MCF 10A (cell line): ENCODE data around the gene LMNTD1. TPM values are rescaled to one million over a fixed set of nuclear protein-coding genes. Genes with fewer than 3 reads are reported as not detected.

ENCODE experiments used
- BruUV-seq: library from RNA; stranded (reverse); fragments of 400-500 nt; replicated peaks from 2 replicates; lab custom pipeline; 2021; lab: Mats Ljungman, UMichigan
- CTCF ChIA-PET: fragments of 300-600 bp; sonication (Branson Sonifier 250); formaldehyde crosslinking; extraction: SDS; loops from one replicate; lab custom pipeline; 2021; ENCODE audit warnings: antibody characterized with exemption, inconsistent platforms; lab: Yijun Ruan, JAX
- POLR2A ChIA-PET: fragments of 300-600, 350-650 bp; sonication (Branson Sonifier 250); formaldehyde crosslinking; extraction: SDS; loops from one replicate; lab custom pipeline; 2020; ENCODE audit warnings: antibody characterized with exemption, inconsistent platforms; lab: Yijun Ruan, JAX
- DNase-seq: peaks from one replicate; pipeline ENCODE4 v3.0.0-alpha.2; 2018; ENCODE audit not compliant: unreplicated experiment
- H3K27ac Mint-ChIP-seq: one replicate; pipeline ENCODE4 v1.8.0; 2022; ENCODE audit warnings: mild to moderate bottlenecking, low read depth, mixed read lengths; ENCODE audit not compliant: unreplicated experiment
- H3K27me3 Mint-ChIP-seq: one replicate; pipeline ENCODE4 v1.8.0; 2022; ENCODE audit warnings: mixed read lengths; ENCODE audit not compliant: insufficient read depth, unreplicated experiment
- H3K36me3 Mint-ChIP-seq: one replicate; pipeline ENCODE4 v1.8.0; 2022; ENCODE audit warnings: mild to moderate bottlenecking, moderate library complexity, mixed read lengths; ENCODE audit not compliant: insufficient read depth, unreplicated experiment
- H3K4me1 Mint-ChIP-seq: one replicate; pipeline ENCODE4 v1.8.0; 2022; ENCODE audit warnings: mixed read lengths; ENCODE audit not compliant: insufficient read depth, unreplicated experiment
- H3K4me3 Mint-ChIP-seq: one replicate; pipeline ENCODE4 v1.8.0; 2022; ENCODE audit warnings: mild to moderate bottlenecking, moderate library complexity, mixed read lengths; ENCODE audit not compliant: unreplicated experiment
- H3K9me3 Mint-ChIP-seq: one replicate; pipeline ENCODE4 v1.8.0; 2022; ENCODE audit warnings: mixed read lengths; ENCODE audit not compliant: unreplicated experiment
- CTCF ChIP-seq: fragments of 200-600 bp; IDR thresholded peaks from one replicate; pipeline ENCODE4 v1.8.0; 2022; ENCODE audit warnings: antibody characterized with exemption, mild to moderate bottlenecking; ENCODE audit not compliant: unreplicated experiment
- intact Hi-C: fragments of 100-400 bp; cut with micrococcal nuclease; formaldehyde crosslinking; loops from 2 replicates; pipeline ENCODE4 v1.14.1; 2022
- total RNA-seq: library from RNA; stranded (reverse); gene quantifications from 2 replicates; pipeline ENCODE4 v1.2.3, GENCODE V29; 2022

LMNTD1 gene
- total RNA-seq, 1 experiment from 2014 or later, result not detected

GRCh38 chr12:25501549-25501948, 51.5 kb downstream of the LMNTD1 start:
- Mint-ChIP-seq H3K4me3 (no peak overlapping the region), H3K4me1 (peaks cover 9% of the 10 kb centered on the region)
- intact Hi-C loops, result no loop called here

GRCh38 chr12:25500651-25501050, 52.4 kb downstream of the LMNTD1 start:
- H3K27ac Mint-ChIP-seq, result no peak overlapping the region
- intact Hi-C loops, result no loop called here
- ChIA-PET POLR2A (interaction anchor here (1.7 kb wide), 1 partner anchor 21 kb away, joined by 5 read pairs; no protein-coding TSS in a partner anchor), CTCF (interaction anchor here (1.1 to 1.3 kb wide), 2 partner anchors 43 to 48 kb away, joined by 4 to 7 read pairs; no protein-coding TSS in a partner anchor)
- no peaks in the 10 kb centered on the region for H3K27me3 Mint-ChIP-seq
- peaks cover 9% of the 10 kb centered on the region for H3K4me1 Mint-ChIP-seq
- H3K9me3 Mint-ChIP-seq, result no peaks in the 10 kb centered on the region
- DNase-seq, result peak; percentile 42
- BruUV-seq, result no TSS peak
- no peak for TF ChIP-seq CTCF
- no peak overlapping the region for H3K4me3 Mint-ChIP-seq
- H3K36me3 Mint-ChIP-seq, result peaks cover 7% of the 10 kb centered on the region

More at GRCh38 chr12:25501549-25501948, 51.5 kb downstream of the LMNTD1 start:
- CTCF ChIA-PET, result no interaction called here
- H3K9me3 Mint-ChIP-seq, result no peaks in the 10 kb centered on the region
- no peak overlapping the region for H3K27ac Mint-ChIP-seq
- no peak for TF ChIP-seq CTCF
- DNase-seq, result no peak
- POLR2A ChIA-PET, result interaction anchor here (1.1 to 1.7 kb wide), 2 partner anchors 20 to 123 kb away, joined by 3 to 5 read pairs; no protein-coding TSS in a partner anchor
- no peaks in the 10 kb centered on the region for H3K27me3 Mint-ChIP-seq
- no TSS peak for BruUV-seq
- peaks cover 5% of the 10 kb centered on the region for H3K36me3 Mint-ChIP-seq

- TF ChIP-seq CTCF, result no peak
- Mint-ChIP-seq H3K9me3 (no peaks in the 10 kb centered on the region), H3K4me1 (peaks cover 9% of the 10 kb centered on the region), H3K4me3 (no peak overlapping the region), H3K36me3 (peaks cover 7% of the 10 kb centered on the region), H3K27ac (no peak overlapping the region), H3K27me3 (no peaks in the 10 kb centered on the region)
- intact Hi-C loops, result no loop called here
- ChIA-PET POLR2A (no interaction called here), CTCF (no interaction called here)
- BruUV-seq, result no TSS peak
- peak; percentile 70 for DNase-seq
Measured at GRCh38 chr12:25497021-25497420, 56.1 kb downstream of the LMNTD1 start.

GRCh38 chr12:25496098-25496587, 56.9 kb downstream of the LMNTD1 start:
- H3K9me3 Mint-ChIP-seq, result no peaks in the 10 kb centered on the region
- intact Hi-C loops, result no loop called here
- ChIA-PET CTCF (no interaction called here), POLR2A (interaction anchor here (1.1 kb wide), 1 partner anchor 25 kb away, joined by 3 read pairs; no protein-coding TSS in a partner anchor)
- H3K27ac Mint-ChIP-seq, result no peak overlapping the region
- no peak overlapping the region for H3K4me3 Mint-ChIP-seq
- H3K27me3 Mint-ChIP-seq, result no peaks in the 10 kb centered on the region
- DNase-seq, result no peak
- no TSS peak for BruUV-seq
- peaks cover 7% of the 10 kb centered on the region for H3K36me3 Mint-ChIP-seq
- no peak for TF ChIP-seq CTCF
- H3K4me1 Mint-ChIP-seq, result peaks cover 6% of the 10 kb centered on the region
